ENCODE data around the gene WDR38. TPM values are rescaled to one million over a fixed set of nuclear protein-coding genes. Genes with fewer than 3 reads are reported as not detected.
"Not testable (repeated sequence)": the region's sequence is repeated elsewhere in the genome, so short reads cannot be mapped to it uniquely, and the experiment has no call there.

Gene WDR38
- total RNA-seq, 4 donors from 2014 or later, result 0.33 to 1.5 (median 0.79) TPM; not detected in 1

DNA sequence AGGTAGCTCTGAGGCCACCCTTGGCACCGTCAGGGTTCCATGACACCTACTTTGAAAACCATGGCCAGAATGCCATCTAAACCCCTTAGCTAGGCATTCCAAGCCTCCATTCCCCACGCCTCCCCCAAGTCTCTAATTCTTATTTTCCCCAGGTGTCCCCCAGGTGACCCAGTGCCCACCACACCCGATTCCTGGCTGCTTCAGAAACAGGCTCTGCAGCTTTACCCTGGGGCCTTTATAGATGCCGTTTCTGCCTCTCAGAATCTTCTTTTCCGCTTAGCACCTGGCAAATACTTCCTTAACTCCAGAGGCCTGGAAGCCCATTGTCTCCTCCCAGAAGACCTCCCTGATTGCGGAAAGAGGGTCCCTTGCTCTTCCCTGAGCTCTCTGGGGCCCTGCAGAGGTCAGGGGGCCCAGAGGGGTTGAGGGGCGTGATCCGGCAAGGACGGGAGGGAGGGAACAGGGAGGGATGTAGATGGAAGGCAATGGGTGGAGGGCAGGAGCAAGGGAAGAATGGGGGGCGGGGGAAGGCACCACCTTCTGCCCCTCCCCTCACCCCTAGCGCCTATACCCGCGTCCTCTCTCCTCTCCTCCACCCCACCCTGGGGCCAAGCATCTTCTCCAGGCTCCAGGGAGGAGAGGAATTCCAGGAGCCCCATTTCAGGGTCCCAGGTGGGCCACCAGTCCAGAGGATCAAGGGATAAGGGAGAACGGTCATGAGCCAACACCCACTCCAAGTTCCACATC is 12.0 kb upstream of the WDR38 start:
- 84 to 87% methylated on average over 14 of the region's 14 CpGs for WGBS, 2 donors
- Histone ChIP-seq H3K27me3 (no peaks in the 10 kb centered on the region), H3K9me3 (no peaks in the 10 kb centered on the region), H3K36me3 (no peaks in the 10 kb centered on the region), H3K4me1 (peaks cover 5 to 21% of the 10 kb centered on the region in 2 donors), H3K27ac (peak overlapping the region; percentile 30 to 54 (median 48)), H3K4me3 (replicated peaks in 1 of 3) (no peak overlapping the region)
- no peak for DNase-seq
- TF ChIP-seq, protein P1, sequence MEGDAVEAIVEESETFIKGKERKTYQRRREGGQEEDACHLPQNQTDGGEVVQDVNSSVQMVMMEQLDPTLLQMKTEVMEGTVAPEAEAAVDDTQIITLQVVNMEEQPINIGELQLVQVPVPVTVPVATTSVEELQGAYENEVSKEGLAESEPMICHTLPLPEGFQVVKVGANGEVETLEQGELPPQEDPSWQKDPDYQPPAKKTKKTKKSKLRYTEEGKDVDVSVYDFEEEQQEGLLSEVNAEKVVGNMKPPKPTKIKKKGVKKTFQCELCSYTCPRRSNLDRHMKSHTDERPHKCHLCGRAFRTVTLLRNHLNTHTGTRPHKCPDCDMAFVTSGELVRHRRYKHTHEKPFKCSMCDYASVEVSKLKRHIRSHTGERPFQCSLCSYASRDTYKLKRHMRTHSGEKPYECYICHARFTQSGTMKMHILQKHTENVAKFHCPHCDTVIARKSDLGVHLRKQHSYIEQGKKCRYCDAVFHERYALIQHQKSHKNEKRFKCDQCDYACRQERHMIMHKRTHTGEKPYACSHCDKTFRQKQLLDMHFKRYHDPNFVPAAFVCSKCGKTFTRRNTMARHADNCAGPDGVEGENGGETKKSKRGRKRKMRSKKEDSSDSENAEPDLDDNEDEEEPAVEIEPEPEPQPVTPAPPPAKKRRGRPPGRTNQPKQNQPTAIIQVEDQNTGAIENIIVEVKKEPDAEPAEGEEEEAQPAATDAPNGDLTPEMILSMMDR (IDR thresholded peaks at IDR 0.05), result no peak
- no peak for TF ChIP-seq POLR2A (IDR thresholded peaks at IDR 0.05)
- intact Hi-C loops (cut with DNase I), result no loop called here

GRCh38 chr9:124843456-124844034 is 9.7 kb upstream of the WDR38 start:
- H3K36me3 ChIP-seq, result no peaks in the 10 kb centered on the region
- H3K27ac ChIP-seq, result peak overlapping the region; percentile 52 to 70 (median 64)
- H3K4me1 ChIP-seq, result peaks cover 5 to 21% of the 10 kb centered on the region in 2 donors
- peak in 1 of 2 donors; percentile 24 for TF ChIP-seq POLR2A (IDR thresholded peaks at IDR 0.05)
- TF ChIP-seq, protein P1 (IDR thresholded peaks at IDR 0.05), result no peak
- intact Hi-C loops (cut with DNase I), result no loop called here
- H3K27me3 ChIP-seq, result no peaks in the 10 kb centered on the region
- no peak overlapping the region for H3K4me3 ChIP-seq (replicated peaks in 1 of 3)
- 44 to 49% methylated on average over 8 to 11 of the region's 11 CpGs for WGBS, 2 donors
- no peaks in the 10 kb centered on the region for H3K9me3 ChIP-seq
- peak; percentile 35 to 40 for DNase-seq

GRCh38 chr9:124844291-124844690 is 9.0 kb upstream of the WDR38 start:
- H3K36me3 ChIP-seq, result no peaks in the 10 kb centered on the region
- intact Hi-C loops (cut with DNase I), result no loop called here
- H3K27ac ChIP-seq, result peak overlapping the region; percentile 52 to 70 (median 64)
- DNase-seq, result peak; percentile 55 to 57
- TF ChIP-seq POLR2A (IDR thresholded peaks at IDR 0.05), result no peak
- TF ChIP-seq, protein P1 (IDR thresholded peaks at IDR 0.05), result no peak
- H3K4me3 ChIP-seq (replicated peaks in 1 of 3), result no peak overlapping the region
- WGBS, 2 donors, result 44 to 50% methylated on average over 4 of the region's 4 CpGs
- no peaks in the 10 kb centered on the region for H3K9me3 ChIP-seq
- H3K27me3 ChIP-seq, result no peaks in the 10 kb centered on the region
- peaks cover 5 to 21% of the 10 kb centered on the region in 2 donors for H3K4me1 ChIP-seq

DNA sequence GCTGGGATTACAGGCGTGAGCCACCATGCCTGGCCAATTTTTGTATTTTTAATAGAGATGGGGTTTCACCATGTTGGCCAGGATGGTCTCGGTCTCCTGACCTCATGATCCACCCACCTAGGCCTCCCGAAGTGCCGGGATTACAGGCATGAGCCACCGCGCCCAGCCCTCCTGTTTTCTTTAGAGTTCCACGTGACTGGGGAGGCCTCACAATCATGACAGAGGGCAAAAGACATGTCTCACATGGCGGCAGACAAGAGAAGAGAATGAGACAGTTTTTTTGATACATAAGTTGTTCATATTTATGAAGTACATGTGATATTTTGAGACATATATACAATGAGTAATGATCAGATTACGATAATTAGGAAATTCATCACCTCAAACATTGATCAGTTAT is 6.8 kb upstream of the WDR38 start:
- 94 to 96% methylated on average over 9 of the region's 9 CpGs for WGBS, 2 donors
- H3K27me3 ChIP-seq; H3K9me3 ChIP-seq; H3K4me3 ChIP-seq (replicated peaks in 1 of 3); intact Hi-C loops (cut with DNase I); DNase-seq; H3K27ac ChIP-seq; H3K36me3 ChIP-seq: not testable (repeated sequence)
- peaks cover 5 to 23% of the 10 kb centered on the region in 2 donors for H3K4me1 ChIP-seq

GRCh38 chr9:124846969-124847368 is 6.3 kb upstream of the WDR38 start:
- Histone ChIP-seq H3K4me1 (peaks cover 3 to 23% of the 10 kb centered on the region in 2 donors), H3K27ac (no peak overlapping the region), H3K36me3 (no peaks in the 10 kb centered on the region), H3K27me3 (no peaks in the 10 kb centered on the region), H3K9me3 (no peaks in the 10 kb centered on the region), H3K4me3 (replicated peaks in 1 of 3) (no peak overlapping the region)
- TF ChIP-seq, protein P1 (IDR thresholded peaks at IDR 0.05), result no peak
- no peak for TF ChIP-seq POLR2A (IDR thresholded peaks at IDR 0.05)
- intact Hi-C loops (cut with DNase I), result no loop called here
- 91 to 92% methylated on average over 6 of the region's 6 CpGs for WGBS, 2 donors
- DNase-seq, result no peak

All from thyroid gland (tissue), 4 donors.